Measurements from ENCODE around the gene CERK. TPM values are rescaled to one million over a fixed set of nuclear protein-coding genes. Genes with fewer than 3 reads are reported as not detected.
"Not testable (repeated sequence)": the region's sequence is repeated elsewhere in the genome, so short reads cannot be mapped to it uniquely, and the experiment has no call there.

CERK gene
- total RNA-seq, 5 donors from 2014 or later (not counting 1 experiment from before 2014, with no cell fraction given) = 77.4 to 155 (median 125) TPM

DNA sequence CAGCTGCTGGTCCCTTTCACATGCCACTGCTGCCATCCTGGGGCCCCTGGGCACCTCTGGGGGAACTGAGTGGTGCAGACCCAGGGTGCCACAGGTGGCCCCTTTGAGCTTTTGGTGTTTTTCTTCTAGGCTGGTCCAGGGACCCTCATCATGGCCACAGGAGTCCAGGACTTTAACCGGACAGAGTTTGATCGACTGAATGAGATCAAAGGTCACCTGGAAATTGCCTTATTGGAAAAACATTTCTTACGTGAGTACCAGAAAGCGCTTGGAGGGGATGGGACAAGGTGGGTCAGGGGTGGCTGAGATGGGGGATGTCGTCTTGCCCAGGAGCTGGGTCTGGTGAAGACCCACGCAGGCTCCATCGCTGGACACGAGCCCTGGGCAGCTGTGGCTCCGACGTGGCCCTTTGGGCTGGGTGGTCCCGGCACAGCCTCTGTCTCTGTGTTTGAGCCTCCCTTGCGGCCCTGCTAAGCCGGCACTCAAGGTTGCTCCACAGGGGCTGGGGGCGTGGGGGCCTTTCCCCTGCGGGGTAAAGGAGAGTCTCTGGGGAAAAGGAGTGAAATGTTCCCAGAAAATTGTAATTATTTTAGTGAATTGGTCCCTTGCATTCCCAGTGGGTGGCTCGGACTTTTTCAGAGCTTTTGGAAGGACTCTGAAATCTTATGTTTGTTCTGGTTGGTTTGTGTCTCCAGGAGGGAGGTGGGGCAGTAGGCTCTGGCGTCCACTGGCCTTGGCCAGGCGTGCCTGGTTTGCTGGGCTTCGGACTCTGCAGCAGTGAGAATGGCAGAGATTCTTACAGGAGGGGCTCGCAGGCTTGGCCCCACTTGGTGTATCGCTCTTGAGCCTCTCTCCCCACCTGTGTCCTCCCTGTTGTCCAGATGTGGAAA is 100.1 kb downstream of the CERK start:
- Mint-ChIP-seq H3K4me3 (no peak overlapping the region), H3K4me1 (peaks cover 0 to 12% (median 2%) of the 10 kb centered on the region in 3 donors), H3K27ac (no peak overlapping the region), H3K27me3 (no peaks in the 10 kb centered on the region), H3K36me3 (peaks cover 6% of the 10 kb centered on the region), H3K9me3 (no peaks in the 10 kb centered on the region)
- POLR2A ChIA-PET = no interaction called here
- no peak overlapping the region for H3K4me3 ChIP-seq (ENCODE audit: control insufficient read depth in 1 of 2, extremely low read depth in 1 of 2, low read length in 1 of 2)
- no peaks in the 10 kb centered on the region for H3K36me3 ChIP-seq (ENCODE audit: control insufficient read depth in 2 of 2, extremely low read depth in 1 of 2, insufficient read depth in 1 of 2, low read length in 1 of 2)
- 94% methylated on average over 15 of the region's 21 CpGs for WGBS (ENCODE audit: insufficient coverage)
- H3K9me3 ChIP-seq = no peaks in the 10 kb centered on the region
- H3K27me3 ChIP-seq (replicated peaks in 1 of 2; ENCODE audit: control insufficient read depth in 2 of 2, extremely low read depth in 1 of 2, insufficient read depth in 2 of 2, low read length in 1 of 2) = no peaks in the 10 kb centered on the region
- DNase-seq = no peak
- H3K4me1 ChIP-seq (ENCODE audit: control insufficient read depth in 1 of 2, extremely low read depth in 1 of 2, insufficient read depth in 2 of 2, low read length in 2 of 2) = no peaks in the 10 kb centered on the region
- no peak overlapping the region for H3K27ac ChIP-seq (ENCODE audit: low read length)
- ATAC-seq (replicated peaks in 1 of 4) = no peak
- CTCF ChIA-PET = no interaction called here

DNA sequence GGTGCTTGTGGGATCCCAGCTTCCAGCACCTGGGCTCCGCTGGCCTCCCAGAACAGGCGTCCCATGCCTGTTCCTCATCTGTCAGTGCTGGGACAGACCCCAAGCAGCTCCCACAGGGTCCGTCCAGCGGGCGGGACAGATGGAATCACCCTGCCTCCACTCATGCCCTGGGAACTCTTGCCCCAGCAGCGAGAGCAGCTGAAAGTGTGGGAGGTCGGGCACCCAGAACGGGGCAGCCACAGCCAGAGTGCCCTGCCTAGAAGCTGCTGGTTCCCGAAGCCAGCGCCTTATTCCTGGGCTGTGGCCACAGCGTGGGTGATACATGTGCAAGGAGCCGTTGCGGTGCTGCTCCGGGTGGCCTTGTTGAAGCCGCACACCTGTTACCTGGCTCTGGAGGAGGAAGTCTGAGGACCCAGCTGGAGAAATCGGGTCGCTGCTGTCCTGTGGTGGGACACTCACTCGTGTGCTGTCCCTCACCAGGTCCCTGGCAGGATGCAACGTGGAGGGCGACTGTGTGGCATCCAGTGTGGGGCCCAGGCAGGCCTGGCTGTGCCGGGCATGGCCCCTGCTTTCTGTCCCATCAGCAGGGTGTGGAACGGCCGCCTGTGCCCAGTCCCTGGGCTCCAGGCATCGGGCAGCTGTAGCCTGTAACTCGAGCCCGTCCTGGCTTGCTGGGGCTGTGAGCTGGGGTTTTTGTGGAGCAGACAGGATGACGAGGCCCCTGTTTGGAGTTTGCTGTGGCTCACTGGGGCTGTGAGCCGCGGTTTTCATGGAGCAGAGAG is 101.6 kb downstream of the CERK start:
- WGBS (ENCODE audit: insufficient coverage) = 89% methylated on average over 26 of the region's 29 CpGs
- Histone ChIP-seq H3K27ac (ENCODE audit: low read length) (no peak overlapping the region), H3K4me3 (ENCODE audit: control insufficient read depth in 1 of 2, extremely low read depth in 1 of 2, low read length in 1 of 2) (no peak overlapping the region), H3K36me3 (ENCODE audit: control insufficient read depth in 2 of 2, extremely low read depth in 1 of 2, insufficient read depth in 1 of 2, low read length in 1 of 2) (no peaks in the 10 kb centered on the region), H3K9me3 (no peaks in the 10 kb centered on the region), H3K27me3 (replicated peaks in 1 of 2; ENCODE audit: control insufficient read depth in 2 of 2, extremely low read depth in 1 of 2, insufficient read depth in 2 of 2, low read length in 1 of 2) (no peaks in the 10 kb centered on the region), H3K4me1 (ENCODE audit: control insufficient read depth in 1 of 2, extremely low read depth in 1 of 2, insufficient read depth in 2 of 2, low read length in 2 of 2) (no peaks in the 10 kb centered on the region)
- DNase-seq (no peak), ATAC-seq (replicated peaks in 1 of 4) (no peak)
- Mint-ChIP-seq H3K9me3 (no peaks in the 10 kb centered on the region), H3K4me3 (no peak overlapping the region), H3K4me1 (peaks cover 0 to 6% (median 2%) of the 10 kb centered on the region in 3 donors), H3K36me3 (peaks cover 3% of the 10 kb centered on the region), H3K27ac (no peak overlapping the region), H3K27me3 (no peaks in the 10 kb centered on the region)
- ChIA-PET POLR2A (no interaction called here), CTCF (interaction anchor here in 1 of 2 donors (0.9 kb wide), 1 partner anchor 12 kb away, joined by 6 read pairs; no protein-coding TSS in a partner anchor)

DNA sequence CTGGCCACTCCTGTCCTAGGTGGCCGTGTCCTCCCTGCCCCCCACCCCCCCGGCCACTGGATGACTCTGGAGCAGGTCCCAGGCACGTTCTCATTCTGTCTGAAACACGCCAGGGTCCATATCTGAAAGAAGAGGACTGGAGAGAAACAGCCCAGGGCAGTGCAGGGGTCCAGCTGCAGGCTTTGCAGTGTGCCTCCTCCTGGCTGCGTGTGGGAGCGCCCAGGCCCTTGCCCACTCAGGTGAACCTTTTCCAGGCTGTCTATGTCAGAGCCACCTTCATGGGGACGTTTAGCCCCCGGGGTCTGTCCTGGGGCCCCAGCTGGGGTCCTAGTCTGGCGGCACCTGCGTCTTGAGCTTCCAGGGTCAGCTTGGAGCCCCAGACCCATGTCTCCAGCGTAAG is 102.3 kb downstream of the CERK start:
- H3K27ac Mint-ChIP-seq = no peak overlapping the region
- WGBS (ENCODE audit: insufficient coverage) = 94% methylated on average over 10 of the region's 11 CpGs
- ChIA-PET CTCF (interaction anchor here in 1 of 2 donors (0.9 kb wide), 1 partner anchor 11 kb away, joined by 6 read pairs; no protein-coding TSS in a partner anchor), POLR2A (no interaction called here)
- Histone ChIP-seq H3K4me1 (ENCODE audit: control insufficient read depth in 1 of 2, extremely low read depth in 1 of 2, insufficient read depth in 2 of 2, low read length in 2 of 2) (no peaks in the 10 kb centered on the region), H3K9me3 (no peaks in the 10 kb centered on the region), H3K4me3 (ENCODE audit: control insufficient read depth in 1 of 2, extremely low read depth in 1 of 2, low read length in 1 of 2) (no peak overlapping the region), H3K27ac (ENCODE audit: low read length) (no peak overlapping the region), H3K36me3 (ENCODE audit: control insufficient read depth in 2 of 2, extremely low read depth in 1 of 2, insufficient read depth in 1 of 2, low read length in 1 of 2) (peaks cover 0 to 5% of the 10 kb centered on the region in 2 donors), H3K27me3 (replicated peaks in 1 of 2; ENCODE audit: control insufficient read depth in 2 of 2, extremely low read depth in 1 of 2, insufficient read depth in 2 of 2, low read length in 1 of 2) (no peaks in the 10 kb centered on the region)
- H3K4me1 Mint-ChIP-seq = peaks cover 0 to 6% (median 2%) of the 10 kb centered on the region in 3 donors
- peaks cover 3% of the 10 kb centered on the region for H3K36me3 Mint-ChIP-seq
- no peaks in the 10 kb centered on the region for H3K9me3 Mint-ChIP-seq
- H3K4me3 Mint-ChIP-seq = no peak overlapping the region
- no peaks in the 10 kb centered on the region for H3K27me3 Mint-ChIP-seq
- DNase-seq (peak in 2 of 35 experiments; percentile 6 to 13), ATAC-seq (replicated peaks in 1 of 4) (no peak)

DNA sequence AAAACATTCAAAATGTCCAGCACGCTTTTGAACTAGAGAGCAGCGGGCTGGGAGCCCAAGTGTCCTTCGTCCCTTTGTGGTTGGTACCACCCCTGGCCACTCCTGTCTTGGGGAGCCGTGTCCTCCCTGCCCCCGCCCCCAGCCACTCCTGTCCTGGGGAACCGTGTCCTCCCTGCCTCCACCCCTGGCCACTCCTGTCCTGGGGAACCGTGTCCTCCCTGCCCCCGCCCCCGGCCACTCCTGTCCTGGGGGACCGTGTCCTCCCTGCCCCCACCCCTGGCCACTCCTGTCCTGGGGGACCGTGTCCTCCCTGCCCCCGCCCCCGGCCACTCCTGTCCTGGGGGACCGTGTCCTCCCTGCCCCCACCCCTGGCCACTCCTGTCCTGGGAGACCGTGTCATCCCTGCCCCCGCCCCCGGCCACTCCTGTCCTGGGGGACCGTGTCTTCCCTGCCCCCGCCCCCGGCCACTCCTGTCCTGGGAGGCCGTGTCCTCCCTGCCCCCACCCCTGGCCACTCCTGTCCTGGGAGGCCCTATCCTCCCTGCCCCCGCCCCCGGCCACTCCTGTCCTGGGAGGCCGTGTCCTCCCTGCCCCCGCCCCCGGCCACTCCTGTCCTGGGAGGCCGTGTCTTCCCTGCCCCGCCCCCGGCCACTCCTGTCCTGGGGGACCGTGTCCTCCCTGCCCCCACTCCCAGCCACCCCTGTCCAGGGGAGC is 102.9 kb downstream of the CERK start:
- H3K4me3 ChIP-seq (ENCODE audit: control insufficient read depth in 1 of 2, extremely low read depth in 1 of 2, low read length in 1 of 2); POLR2A ChIA-PET; H3K27me3 Mint-ChIP-seq; H3K27me3 ChIP-seq (replicated peaks in 1 of 2; ENCODE audit: control insufficient read depth in 2 of 2, extremely low read depth in 1 of 2, insufficient read depth in 2 of 2, low read length in 1 of 2); H3K4me1 ChIP-seq (ENCODE audit: control insufficient read depth in 1 of 2, extremely low read depth in 1 of 2, insufficient read depth in 2 of 2, low read length in 2 of 2); ATAC-seq (replicated peaks in 1 of 4); H3K4me3 Mint-ChIP-seq; H3K27ac Mint-ChIP-seq; H3K9me3 Mint-ChIP-seq; H3K9me3 ChIP-seq; H3K36me3 ChIP-seq (ENCODE audit: control insufficient read depth in 2 of 2, extremely low read depth in 1 of 2, insufficient read depth in 1 of 2, low read length in 1 of 2); DNase-seq; H3K36me3 Mint-ChIP-seq; H3K4me1 Mint-ChIP-seq; CTCF ChIA-PET; H3K27ac ChIP-seq (ENCODE audit: low read length): not testable (repeated sequence)
- WGBS (ENCODE audit: insufficient coverage) = 76% methylated on average over 9 of the region's 30 CpGs

Other genes with a start within 250 kb of the CERK start
- gene CELSR1, start 200.6 kb downstream of the CERK start, total RNA-seq = 1 to 10 TPM; 1.1 to 2.7 (median 1.6) TPM
- gene GRAMD4, start 117.9 kb downstream of the CERK start, total RNA-seq = 10 to 100 TPM in 4 of 5 donors, 1 to 10 TPM in 1; 8.8 to 24.3 (median 22.9) TPM
- gene TBC1D22A, start 24.4 kb upstream of the CERK start, total RNA-seq = 10 to 100 TPM; 38.3 to 67.8 (median 57.7) TPM